HG02642 (cell line): ENCODE measurements around the gene THADA.
"Not testable (repeated sequence)": the region's sequence is repeated elsewhere in the genome, so short reads cannot be mapped to it uniquely, and the experiment has no call there.

ENCODE experiments used
- ATAC-seq: cut with Tn5 transposase; IDR thresholded peaks from one replicate; pipeline ENCODE4 v1.9.1; 2021; ENCODE audit warnings: mild to moderate bottlenecking; ENCODE audit not compliant: unreplicated experiment, poor library complexity

Gene THADA

GRCh38 chr2:43397411-43397810 lies 198.4 kb downstream of the THADA start:
- no peak for ATAC-seq

- not testable (repeated sequence) for ATAC-seq
These were observed 199.5 kb downstream of the THADA start for GRCh38 chr2:43396344-43396743.

- no peak for ATAC-seq
These were observed 201.9 kb downstream of the THADA start for GRCh38 chr2:43393918-43394317.

- ATAC-seq: no peak
These were observed 204.0 kb downstream of the THADA start for GRCh38 chr2:43391878-43392215.

GRCh38 chr2:43391201-43391877 lies 204.5 kb downstream of the THADA start:
- ATAC-seq: no peak

- no peak for ATAC-seq
These were observed 206.0 kb downstream of the THADA start for GRCh38 chr2:43389581-43390466.

GRCh38 chr2:43388371-43388770 lies 207.5 kb downstream of the THADA start:
- ATAC-seq: no peak

GRCh38 chr2:43387092-43388062 lies 208.5 kb downstream of the THADA start:
- ATAC-seq: peak; percentile 83

- not testable (repeated sequence) for ATAC-seq
These were observed 209.2 kb downstream of the THADA start for GRCh38 chr2:43386679-43387078.

- ATAC-seq: no peak
These were observed 211.7 kb downstream of the THADA start for GRCh38 chr2:43384143-43384542.

GRCh38 chr2:43383533-43383932 lies 212.3 kb downstream of the THADA start:
- no peak for ATAC-seq

- ATAC-seq: no peak
These were observed 216.3 kb downstream of the THADA start for GRCh38 chr2:43379494-43379893.

- no peak for ATAC-seq
These were observed 218.5 kb downstream of the THADA start for GRCh38 chr2:43377327-43377726.

GRCh38 chr2:43376523-43377198 lies 219.2 kb downstream of the THADA start:
- no peak for ATAC-seq

- no peak for ATAC-seq
These were observed 219.9 kb downstream of the THADA start for GRCh38 chr2:43375746-43376522.

GRCh38 chr2:43372416-43373081 lies 223.3 kb downstream of the THADA start:
- ATAC-seq: no peak

GRCh38 chr2:43370705-43371104 lies 225.1 kb downstream of the THADA start:
- ATAC-seq: no peak

GRCh38 chr2:43370146-43370545 lies 225.7 kb downstream of the THADA start:
- ATAC-seq: no peak
